Measurements from ENCODE around the gene C2CD2L. TPM values are rescaled to one million over a fixed set of nuclear protein-coding genes. Genes with fewer than 3 reads are reported as not detected.

Gene C2CD2L
- total and polyA plus RNA-seq, 2 of the 13 experiments (the other 11 are each of a cell fraction or from before 2014, with no cell fraction given): 3.7 to 5.5 TPM

GRCh38 chr11:119106564-119107537, at the start of gene C2CD2L (continued):
- TF ChIP-seq SOX13 (IDR thresholded peaks at IDR 0.05) (no peak), SOX13 (CRISPR knock-in tag; conservative IDR thresholded peaks at IDR 0.05 in 1 of 2, IDR thresholded peaks at IDR 0.05 in 1 of 2) (no peak), ZNF616 (CRISPR knock-in tag; IDR thresholded peaks at IDR 0.05; ENCODE audit: low read depth) (no peak), YEATS2 (CRISPR knock-in tag; IDR thresholded peaks at IDR 0.05; ENCODE audit: borderline replicate concordance) (no peak), ZFP82 (CRISPR knock-in tag; IDR thresholded peaks at IDR 0.05; ENCODE audit: borderline replicate concordance) (no peak), BRD4 (CRISPR knock-in tag; IDR thresholded peaks at IDR 0.05) (0 out of 2 replicates have a peak, but pooled peaks have one; percentile 30), ARID5B (CRISPR knock-in tag; IDR thresholded peaks at IDR 0.05) (no peak; the same call in 1 of the 2 replicates), ZEB1 (IDR thresholded peaks at IDR 0.05; ENCODE audit: insufficient replicate concordance, low read depth) (no peak), MTA1 (CRISPR knock-in tag; IDR thresholded peaks at IDR 0.05; ENCODE audit: borderline replicate concordance) (no peak), FOXP4 (CRISPR knock-in tag; IDR thresholded peaks at IDR 0.05) (0 out of 2 replicates have a peak, but pooled peaks have one; percentile 42), JUND (CRISPR knock-in tag; IDR thresholded peaks at IDR 0.05) (no peak), MAFK (conservative IDR thresholded peaks at IDR 0.05 in 1 of 2, IDR thresholded peaks at IDR 0.05 in 1 of 2; ENCODE audit: low read length in 2 of 2) (no peak), MBD4 (IDR thresholded peaks at IDR 0.05; ENCODE audit: borderline replicate concordance, low read length) (no peak), E2F5 (CRISPR knock-in tag; conservative IDR thresholded peaks at IDR 0.05) (no peak), SAP130 (CRISPR knock-in tag; IDR thresholded peaks at IDR 0.05; ENCODE audit: low read depth) (peak; percentile 81), XRCC5 (optimal IDR thresholded peaks at IDR 0.05; ENCODE audit: low read length) (no peak), ZNF510 (CRISPR knock-in tag; IDR thresholded peaks at IDR 0.05; ENCODE audit: low read depth) (no peak), ZNF207 (IDR thresholded peaks at IDR 0.05; ENCODE audit: borderline replicate concordance) (no peak), ZNF639 (CRISPR knock-in tag; conservative IDR thresholded peaks at IDR 0.05) (no peak), NR2F2 (IDR thresholded peaks at IDR 0.05; ENCODE audit: borderline replicate concordance, low read depth) (no peak), SP2 (CRISPR knock-in tag; IDR thresholded peaks at IDR 0.05) (no peak; the same call in 1 of the 2 replicates), TCF7 (IDR thresholded peaks at IDR 0.05; ENCODE audit: low read depth) (peak; percentile 49; the same call in 1 of the 2 replicates)

All from HepG2 (cell line).